Astrocyte (in vitro differentiated cells and primary cell): ENCODE results near the gene LHX1. TPM values are rescaled to one million over a fixed set of nuclear protein-coding genes. Genes with fewer than 3 reads are reported as not detected.
A peak's percentile ranks its signal among the peaks of the same experiment; 100 is the strongest.

Experiments used
- DNase-seq: peaks from one replicate; pipeline ENCODE4 v3.0.0-alpha.2; 2010; ENCODE audit warnings: low read depth
- FAIRE-seq: peaks from 2 replicates; lab custom pipeline; 2011; peaks lifted over from hg19 to GRCh38; lab: Jason Lieb, UNC
- H2AFZ ChIP-seq: 2 replicates; pipeline ENCODE4 v1.6.0; 2012; ENCODE audit warnings: low read depth, low read length, inconsistent platforms
- H3K27ac ChIP-seq: 2 replicates; pipeline ENCODE4 v1.5.1; 2011; ENCODE audit warnings: low read depth, low read length, inconsistent platforms
- H3K27me3 ChIP-seq: 2 replicates; pipeline ENCODE4 v1.6.0; 2011; ENCODE audit warnings: low read length, inconsistent platforms; ENCODE audit not compliant: insufficient read depth
- H3K36me3 ChIP-seq: 2 replicates; pipeline ENCODE4 v1.5.1; 2011; ENCODE audit warnings: low read length, inconsistent platforms; ENCODE audit not compliant: insufficient read depth
- H3K4me1 ChIP-seq: 2 replicates; pipeline ENCODE4 v1.5.1; 2011; ENCODE audit warnings: low read length, inconsistent platforms; ENCODE audit not compliant: insufficient read depth
- H3K4me2 ChIP-seq: 2 replicates; pipeline ENCODE4 v1.6.0; 2012; ENCODE audit warnings: low read length, inconsistent platforms
- H3K4me3 ChIP-seq: 2 replicates; pipeline ENCODE4 v1.5.1; 2011; ENCODE audit warnings: low read depth, mild to moderate bottlenecking, low read length, inconsistent platforms; ENCODE audit not compliant: insufficient read depth
- H3K79me2 ChIP-seq: 2 replicates; pipeline ENCODE4 v1.6.0; 2012; ENCODE audit warnings: mild to moderate bottlenecking, low read length, inconsistent platforms; ENCODE audit not compliant: insufficient read depth
- H3K9ac ChIP-seq: 2 replicates; pipeline ENCODE4 v1.6.0; 2012; ENCODE audit warnings: mild to moderate bottlenecking, low read length, inconsistent platforms
- H3K9me3 ChIP-seq: 2 replicates; pipeline ENCODE4 v1.5.1; 2012; ENCODE audit warnings: low read depth, mild to moderate bottlenecking, low read length, inconsistent platforms; ENCODE audit not compliant: insufficient read depth
- H4K20me1 ChIP-seq: 2 replicates; pipeline ENCODE4 v1.6.0; 2012; ENCODE audit warnings: low read length, inconsistent platforms; ENCODE audit not compliant: insufficient read depth
- H3K27ac Mint-ChIP-seq: one replicate; pipeline ENCODE4 v1.8.0; 2021; ENCODE audit warnings: mild to moderate bottlenecking, mixed read lengths; ENCODE audit not compliant: unreplicated experiment
- H3K27me3 Mint-ChIP-seq: one replicate; pipeline ENCODE4 v1.8.0; 2021; ENCODE audit warnings: low read depth, mixed read lengths; ENCODE audit not compliant: unreplicated experiment
- H3K36me3 Mint-ChIP-seq: one replicate; pipeline ENCODE4 v1.8.0; 2021; ENCODE audit warnings: low read depth, mixed read lengths; ENCODE audit not compliant: unreplicated experiment
- H3K4me1 Mint-ChIP-seq: one replicate; pipeline ENCODE4 v1.8.0; 2021; ENCODE audit warnings: low read depth, mixed read lengths; ENCODE audit not compliant: unreplicated experiment
- H3K4me3 Mint-ChIP-seq: one replicate; pipeline ENCODE4 v1.8.0; 2021; ENCODE audit warnings: mild to moderate bottlenecking, moderate library complexity, mixed read lengths; ENCODE audit not compliant: unreplicated experiment
- H3K9me3 Mint-ChIP-seq: one replicate; pipeline ENCODE4 v1.8.0; 2021; ENCODE audit warnings: mild to moderate bottlenecking, mixed read lengths; ENCODE audit not compliant: unreplicated experiment
- CTCF ChIP-seq: IDR thresholded peaks from 2 replicates; pipeline ENCODE4 v1.5.1; 2011; ENCODE audit warnings: low read depth, mild to moderate bottlenecking, inconsistent platforms, low read length, moderate library complexity; ENCODE audit not compliant: insufficient read depth
- EZH2 ChIP-seq: IDR thresholded peaks from 2 replicates; pipeline ENCODE4 v1.6.1; 2012; ENCODE audit warnings: mild to moderate bottlenecking, low read length, inconsistent platforms; ENCODE audit not compliant: insufficient read depth
- total RNA-seq: library from RNA; stranded (reverse); gene quantifications from 2 replicates; pipeline ENCODE4 v1.2.1, GENCODE V29; 2021

Gene LHX1
- total RNA-seq, 1 donor from 2014 or later, result 10.8 TPM

DNA sequence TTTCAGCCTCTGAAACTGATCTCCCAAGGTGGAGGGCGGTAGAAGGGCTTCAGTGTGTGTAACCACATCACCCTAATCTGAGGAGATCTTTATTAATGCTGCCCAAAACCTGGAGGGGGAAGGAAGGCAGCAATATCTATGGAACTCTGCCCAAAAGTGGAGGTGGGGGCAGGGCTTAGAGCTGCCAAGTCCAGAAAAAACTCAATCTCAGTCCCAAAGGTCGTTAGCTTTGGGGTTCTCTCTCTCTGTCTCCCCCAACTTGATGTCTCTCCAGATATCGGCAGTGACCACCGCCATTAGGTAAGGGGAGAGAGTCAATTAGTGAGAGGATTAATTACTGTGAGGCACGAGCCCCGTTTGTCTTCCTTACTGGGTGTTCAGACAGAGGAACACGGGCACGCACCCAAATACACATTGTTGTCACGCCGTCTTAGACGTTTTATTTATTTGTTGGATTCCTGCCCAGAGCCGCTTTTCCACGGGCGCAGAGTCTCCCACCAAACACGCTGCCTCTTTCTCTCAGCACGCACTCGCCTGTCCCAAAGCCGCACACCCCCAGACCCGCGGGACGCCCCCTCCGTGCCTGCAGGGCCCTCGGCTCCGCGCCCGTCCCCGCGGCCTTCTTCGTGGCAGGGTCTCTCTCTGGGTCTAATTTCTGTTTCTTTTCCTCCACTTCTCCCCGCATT, 5.4 kb upstream of the LHX1 start:
- Histone ChIP-seq H3K27me3 (peaks cover 88% of the 10 kb centered on the region), H3K9me3 (peaks cover 3% of the 10 kb centered on the region), H2AFZ (no peak overlapping the region), H3K27ac (no peak overlapping the region), H4K20me1 (peaks cover 25% of the 10 kb centered on the region), H3K4me3 (peak overlapping the region; percentile 25), H3K4me2 (peak overlapping the region; percentile 74), H3K36me3 (no peaks in the 10 kb centered on the region), H3K9ac (no peak overlapping the region), H3K79me2 (no peaks in the 10 kb centered on the region), H3K4me1 (peaks cover 27% of the 10 kb centered on the region)
- DNase-seq, result no peak
- peak overlapping the region; percentile 63 for H3K4me3 Mint-ChIP-seq
- TF ChIP-seq EZH2, result peak; percentile 93
- no peak for TF ChIP-seq CTCF
- peaks cover 27% of the 10 kb centered on the region for H3K4me1 Mint-ChIP-seq
- H3K27ac Mint-ChIP-seq, result peak overlapping the region; percentile 48
- H3K27me3 Mint-ChIP-seq, result peaks cover 60% of the 10 kb centered on the region
- peaks cover 12% of the 10 kb centered on the region for H3K36me3 Mint-ChIP-seq
- peaks cover 14% of the 10 kb centered on the region for H3K9me3 Mint-ChIP-seq
- FAIRE-seq, result no peak

DNA sequence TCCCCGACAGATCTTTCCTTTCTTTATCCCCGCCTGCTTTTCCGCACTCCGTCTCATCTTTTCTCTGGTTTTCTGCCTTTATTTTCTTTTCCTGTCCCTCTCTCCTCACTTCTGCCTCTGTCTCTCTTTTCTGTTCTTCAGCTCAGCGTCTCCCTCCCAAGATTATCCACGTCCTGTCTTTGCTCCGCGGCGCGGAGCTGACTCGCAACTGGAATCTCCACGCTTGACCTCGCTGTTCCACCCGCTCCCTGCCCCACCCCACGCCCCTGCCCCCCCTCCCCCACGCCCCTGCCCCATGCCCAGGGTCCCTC, 4.9 kb upstream of the LHX1 start:
- Histone ChIP-seq H2AFZ (no peak overlapping the region), H3K4me2 (peak overlapping the region; percentile 74), H4K20me1 (peaks cover 25% of the 10 kb centered on the region), H3K4me3 (no peak overlapping the region), H3K9me3 (peaks cover 3% of the 10 kb centered on the region), H3K36me3 (no peaks in the 10 kb centered on the region), H3K4me1 (peaks cover 27% of the 10 kb centered on the region), H3K27ac (no peak overlapping the region), H3K9ac (no peak overlapping the region), H3K27me3 (peaks cover 91% of the 10 kb centered on the region), H3K79me2 (no peaks in the 10 kb centered on the region)
- Mint-ChIP-seq H3K36me3 (peaks cover 12% of the 10 kb centered on the region), H3K27me3 (peaks cover 65% of the 10 kb centered on the region), H3K27ac (peak overlapping the region; percentile 48), H3K4me3 (peak overlapping the region; percentile 63), H3K4me1 (peaks cover 27% of the 10 kb centered on the region), H3K9me3 (peaks cover 14% of the 10 kb centered on the region)
- FAIRE-seq (no peak), DNase-seq (no peak)
- TF ChIP-seq EZH2 (peak; percentile 53), CTCF (no peak)
